Endothelial cell of hepatic sinusoid (primary cell): Measurements from ENCODE around the gene CDKL4.
"Not testable (repeated sequence)": the region's sequence is repeated elsewhere in the genome, so short reads cannot be mapped to it uniquely, and the experiment has no call there.

ENCODE experiments used
- in situ Hi-C: cut with HindIII; loops from 2 replicates; pipeline ENCODE4 v1.10.0; 2017; ENCODE audit warnings: low sequenced_read_pairs

Gene CDKL4

DNA sequence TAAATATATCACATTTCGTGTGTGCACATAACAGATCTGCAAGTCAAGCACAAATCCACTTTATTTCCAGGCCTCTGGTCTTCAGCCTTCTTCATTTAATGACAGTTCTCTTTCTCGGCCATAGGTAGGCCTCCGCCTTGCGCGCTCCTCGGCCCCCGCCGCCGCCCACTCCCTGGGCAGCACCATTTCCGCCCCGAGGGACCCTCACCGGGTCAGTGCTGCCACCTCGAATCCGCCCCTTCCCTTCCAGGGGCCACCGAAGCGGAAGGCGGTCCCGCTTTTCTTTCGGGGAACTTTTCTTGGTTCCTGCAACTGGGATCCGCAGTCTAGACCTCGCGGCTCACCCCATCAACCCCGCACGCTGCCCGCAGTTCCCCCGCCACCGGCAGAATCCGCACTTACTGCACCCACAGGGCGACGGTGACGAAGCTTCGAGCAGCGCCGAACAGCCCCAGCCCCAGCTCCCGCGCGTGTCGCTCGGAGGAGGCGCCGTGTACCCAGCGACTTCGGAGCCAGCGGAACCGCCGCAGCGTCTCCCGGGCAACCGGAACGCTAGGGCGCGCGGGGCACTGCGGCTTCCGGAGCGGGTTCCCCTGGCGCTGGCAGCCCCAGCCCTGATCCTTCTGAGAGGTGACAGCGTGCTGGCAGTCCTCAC is at the start of gene CDKL4:
CDKL4 (minus strand) TSS at position 502 of the 655 bp plus-strand sequence.
- in situ Hi-C loops, result no loop called here

DNA sequence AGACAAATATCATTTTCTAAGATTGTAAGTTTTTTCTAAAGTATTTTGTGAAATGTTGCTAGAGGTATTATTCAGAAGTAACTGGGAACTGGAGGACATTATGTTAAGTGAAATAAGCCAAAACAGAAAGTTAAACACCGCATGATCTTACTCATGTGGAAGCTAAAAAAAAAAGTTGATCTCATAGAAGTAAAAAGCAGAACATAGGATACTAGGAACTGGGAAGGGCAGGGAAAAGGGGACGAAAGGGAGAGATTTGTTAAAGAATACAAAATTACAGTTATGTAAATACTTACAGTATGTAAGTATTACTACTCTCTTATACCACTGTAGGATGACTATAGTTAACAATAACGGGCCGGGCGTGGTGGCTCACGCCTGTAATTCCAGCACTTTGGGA is 46.7 kb upstream of the CDKL4 start:
- in situ Hi-C loops, result no loop called here

DNA sequence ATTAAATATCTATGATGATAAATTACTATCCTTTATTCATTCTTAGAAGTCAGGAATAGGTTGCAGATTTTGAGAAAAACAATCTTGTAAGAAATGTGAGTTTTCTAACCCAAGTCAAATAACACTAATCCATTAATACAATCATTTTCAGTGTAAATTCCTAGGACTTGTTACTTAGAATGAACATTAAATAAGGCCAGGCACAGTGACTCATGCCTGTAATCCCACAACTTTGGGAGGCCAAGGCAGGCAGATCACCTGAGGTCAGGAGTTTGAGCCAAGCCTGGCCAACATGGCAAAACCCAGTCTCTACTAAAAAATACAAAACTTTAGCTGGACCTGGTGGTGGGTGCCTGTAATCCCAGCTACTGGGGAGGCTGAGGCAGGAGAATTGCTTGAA is 45.8 kb upstream of the CDKL4 start:
- in situ Hi-C loops, result no loop called here

DNA sequence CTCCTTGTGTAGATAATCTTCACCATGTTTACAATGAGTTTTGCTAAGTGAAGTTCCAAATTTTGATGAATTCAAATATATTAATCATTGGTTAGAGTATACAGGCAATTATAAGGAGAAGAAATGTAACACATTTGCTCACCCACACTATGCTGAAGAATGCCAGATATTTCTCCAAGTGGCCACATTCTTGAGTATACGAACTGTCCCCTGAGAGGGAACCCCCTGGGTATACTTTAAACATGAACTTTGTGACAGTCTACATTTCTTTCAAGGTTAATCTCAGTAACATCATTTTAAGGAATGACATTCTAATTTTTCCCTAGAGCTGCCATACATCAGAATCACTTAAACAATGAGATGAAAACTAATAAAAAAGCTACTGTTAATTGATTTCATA is 39.8 kb upstream of the CDKL4 start:
- in situ Hi-C loops, result no loop called here

DNA sequence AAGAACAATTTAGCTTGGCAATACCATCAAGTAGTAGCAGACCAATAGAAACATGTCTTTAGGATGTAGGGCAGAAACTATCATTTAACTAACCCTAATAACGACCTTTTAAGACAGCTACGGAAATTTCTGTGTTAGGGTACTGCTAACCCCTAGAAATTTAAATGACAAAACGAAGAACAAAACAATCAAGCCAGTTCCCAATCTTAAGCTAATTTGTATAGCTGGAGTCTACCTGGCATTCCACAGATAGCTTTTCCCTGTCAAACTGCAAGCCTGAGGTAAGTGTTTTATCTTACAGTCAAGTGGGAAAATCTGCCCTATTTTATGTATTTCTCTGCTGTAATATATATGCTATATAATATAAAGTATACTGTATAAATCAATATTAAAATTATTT is 37.6 kb upstream of the CDKL4 start:
- in situ Hi-C loops, result no loop called here

DNA sequence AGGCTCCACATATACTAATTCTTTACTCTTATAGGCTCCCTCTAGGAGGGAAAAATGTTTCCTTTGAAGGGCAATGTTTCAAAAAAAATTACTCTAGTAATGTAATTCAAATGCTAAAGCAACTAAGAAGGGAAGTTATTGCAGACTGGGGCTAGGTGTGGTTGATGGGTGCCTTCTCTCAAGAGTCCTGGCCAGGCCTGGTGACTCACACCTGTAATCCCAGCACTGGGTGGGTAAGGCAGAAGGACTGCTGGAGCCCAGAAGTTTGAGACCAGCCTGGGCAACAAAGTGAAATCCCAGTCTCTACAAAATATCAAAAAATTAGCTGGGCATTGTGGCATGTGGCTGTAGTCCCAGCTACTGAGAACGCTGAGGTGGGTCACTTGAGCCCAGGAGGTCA is 31.2 kb upstream of the CDKL4 start:
- in situ Hi-C loops, result loop anchor here (10.0 kb wide), 1 partner anchor 60 kb away; no protein-coding TSS in a partner anchor

DNA sequence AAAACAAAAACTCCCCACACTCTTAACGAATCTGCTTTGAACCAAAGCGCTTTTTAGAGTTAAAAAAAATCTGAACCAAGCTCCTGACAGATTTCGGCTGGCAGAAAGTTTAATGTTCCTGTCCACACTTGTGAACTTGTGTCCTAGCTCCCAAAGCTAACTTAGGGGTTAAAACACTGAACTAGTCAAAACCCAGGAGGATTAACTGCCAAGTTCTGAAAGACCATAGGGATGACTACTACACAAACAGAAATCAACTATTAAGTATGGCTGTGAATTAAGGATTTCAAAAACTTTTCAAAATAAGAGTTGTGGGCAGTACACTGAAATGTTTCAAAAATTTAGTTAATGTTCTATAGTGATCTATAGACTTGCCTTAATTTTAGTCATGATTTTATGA is 26.2 kb upstream of the CDKL4 start:
- in situ Hi-C loops, result loop anchor here (10.0 kb wide), 1 partner anchor 65 kb away; no protein-coding TSS in a partner anchor

DNA sequence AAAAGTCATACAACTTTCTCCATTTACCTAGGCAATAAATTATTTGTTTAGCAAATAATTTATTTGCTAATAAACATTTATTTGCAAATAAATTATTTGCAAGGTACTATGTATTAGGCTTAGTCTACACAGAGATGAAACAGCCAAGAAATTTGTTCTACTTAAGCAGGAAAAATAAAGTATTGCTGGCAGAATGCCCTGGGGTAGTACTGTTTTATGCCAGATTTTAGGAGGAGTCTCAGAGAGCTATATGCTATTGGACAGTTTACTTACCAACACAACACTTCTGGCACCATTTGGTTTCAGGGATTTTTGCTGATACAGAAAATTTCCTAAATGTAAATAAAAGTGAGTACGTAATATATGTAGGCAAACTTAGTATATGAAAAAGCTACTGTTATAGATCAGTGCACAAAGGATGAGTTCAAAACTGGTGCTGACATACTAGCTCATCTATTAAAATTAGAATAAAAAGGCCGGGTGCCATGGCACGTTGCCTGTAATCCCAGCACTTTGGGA is 23.2 kb upstream of the CDKL4 start:
- in situ Hi-C loops, result no loop called here

DNA sequence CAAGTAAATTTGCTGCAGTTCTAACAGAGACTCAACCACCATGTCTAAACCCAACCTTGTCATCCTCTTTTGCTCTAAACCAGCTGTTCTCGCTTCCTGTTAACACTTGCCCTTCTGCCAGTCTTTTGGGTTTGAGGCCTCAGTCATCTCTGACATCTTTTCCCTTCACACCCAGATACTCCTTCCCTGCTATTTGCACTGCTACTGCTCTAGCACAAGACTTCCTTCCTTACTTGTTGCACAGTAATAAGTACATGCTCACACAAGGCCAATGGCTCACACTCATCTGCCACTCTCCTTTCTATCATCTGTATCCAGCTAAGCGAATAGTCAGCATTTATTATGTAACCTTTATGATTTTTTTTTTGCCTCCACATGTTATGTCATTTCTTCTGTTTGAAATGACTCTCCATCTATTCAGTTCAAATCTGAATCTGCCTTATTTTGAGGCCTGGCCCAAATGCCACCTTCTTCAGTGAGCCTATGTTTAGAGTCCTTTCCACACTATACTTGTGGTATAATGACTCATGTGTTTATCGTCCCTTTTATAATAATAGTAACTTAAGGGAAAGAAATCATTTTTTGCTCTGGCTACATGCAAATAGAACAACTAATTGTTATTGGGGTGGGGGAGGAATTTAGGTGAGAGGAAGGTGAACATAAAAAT is 22.5 kb upstream of the CDKL4 start:
- in situ Hi-C loops, result no loop called here

DNA sequence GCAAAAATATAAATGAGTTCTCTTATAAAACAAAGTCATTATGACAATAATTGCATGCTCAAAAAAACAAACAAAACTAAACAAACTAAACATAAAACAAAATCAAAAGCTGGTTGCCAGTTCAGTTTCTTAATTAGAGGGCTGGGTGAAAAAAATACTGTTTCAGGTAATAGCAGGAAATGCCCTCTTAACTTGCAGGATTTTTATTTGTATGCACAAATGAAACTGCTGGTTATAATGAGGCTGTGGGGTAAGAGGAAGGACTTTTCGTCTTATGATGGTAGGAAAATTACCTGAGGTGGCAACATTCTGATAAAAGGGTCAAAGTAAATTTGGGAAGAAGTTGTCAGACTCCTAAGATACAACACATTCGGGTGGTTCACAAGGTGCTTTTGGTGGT is 21.5 kb upstream of the CDKL4 start:
- in situ Hi-C loops, result no loop called here

DNA sequence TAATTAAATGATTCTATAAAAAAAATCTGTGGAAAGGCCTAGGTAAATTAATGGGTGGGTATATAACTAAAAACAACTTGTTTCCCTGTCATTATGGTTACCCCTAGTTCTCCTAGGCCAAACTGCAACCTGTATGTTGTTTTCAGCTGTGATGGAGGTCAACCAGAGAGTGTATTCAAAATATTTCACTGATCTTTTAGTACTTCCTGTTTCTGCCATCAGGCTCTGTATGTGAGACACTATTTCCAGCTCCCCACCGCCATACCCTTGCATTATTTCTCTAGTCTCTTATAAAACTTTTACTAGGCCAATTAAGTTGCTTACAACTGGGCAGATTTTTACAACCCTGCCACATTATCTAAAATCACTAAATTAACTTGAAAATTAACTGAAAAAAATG is 21.0 kb upstream of the CDKL4 start:
- in situ Hi-C loops, result no loop called here

DNA sequence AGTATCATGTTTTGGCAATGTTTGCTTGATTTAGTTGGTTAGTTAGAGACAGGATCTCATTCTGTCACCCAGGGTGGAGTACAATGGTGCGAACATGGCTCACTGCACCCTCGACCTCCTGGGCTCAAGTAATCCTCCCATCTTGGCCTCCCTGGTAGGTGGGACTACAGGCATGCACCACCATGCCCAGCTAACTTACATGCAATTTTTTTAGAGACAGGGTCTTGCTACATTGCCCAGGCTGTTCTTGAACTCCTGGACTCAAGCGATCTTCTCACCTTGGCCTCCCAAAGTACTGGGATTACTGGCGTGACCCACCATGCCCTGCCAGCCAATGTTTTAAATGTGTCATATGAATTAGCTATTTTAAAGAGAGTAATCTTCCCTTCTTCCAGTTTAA is 16.3 kb upstream of the CDKL4 start:
- in situ Hi-C loops, result no loop called here

DNA sequence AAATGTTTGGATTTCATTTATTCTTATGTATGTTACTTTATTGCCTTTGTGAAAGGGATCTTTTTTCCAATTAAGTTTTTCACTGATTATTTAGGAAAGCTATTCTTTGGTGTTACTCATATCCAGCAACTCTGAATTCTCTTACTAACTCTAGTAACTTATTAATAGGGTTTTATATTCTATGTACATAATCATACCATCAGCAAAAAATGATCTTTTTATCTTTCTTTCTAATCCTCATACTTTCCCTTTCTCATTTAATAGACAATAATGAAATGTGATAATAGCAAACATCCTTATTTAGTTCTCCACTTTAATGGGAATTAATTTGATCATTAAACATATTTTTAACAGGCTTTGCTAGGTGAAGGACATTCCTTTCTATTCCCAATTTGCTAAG is 12.3 kb upstream of the CDKL4 start:
- in situ Hi-C loops, result no loop called here

DNA sequence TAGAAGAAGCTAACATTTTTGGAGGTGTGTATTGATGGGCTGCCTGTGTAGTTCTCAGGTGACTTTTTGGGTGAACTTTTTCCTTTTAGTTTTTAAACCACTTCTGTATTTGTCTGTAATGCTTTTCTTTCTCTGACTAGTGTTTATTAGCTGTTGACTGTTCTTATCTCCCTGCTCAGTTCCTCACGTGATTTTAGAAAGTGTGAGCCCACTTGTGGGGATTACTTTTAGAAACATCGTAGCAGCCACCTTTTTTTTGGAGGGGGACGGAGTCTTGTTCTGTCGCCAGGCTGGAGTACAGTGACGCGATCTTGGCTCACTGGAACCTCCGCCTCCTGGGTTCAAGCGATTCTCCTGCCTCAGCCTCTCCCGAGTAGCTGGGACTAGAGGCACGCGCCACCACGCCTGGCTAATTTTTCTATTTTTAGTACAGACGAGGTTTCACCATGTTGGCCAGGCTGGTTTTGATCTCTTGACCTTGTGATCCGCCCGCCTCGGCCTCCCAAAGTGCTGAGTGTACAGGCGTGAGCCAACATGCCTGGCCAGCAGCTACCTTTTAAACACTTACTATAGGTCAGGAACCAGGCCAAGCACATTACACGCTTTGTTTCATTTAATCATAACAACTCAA is 9.2 kb upstream of the CDKL4 start:
- in situ Hi-C loops, result no loop called here

DNA sequence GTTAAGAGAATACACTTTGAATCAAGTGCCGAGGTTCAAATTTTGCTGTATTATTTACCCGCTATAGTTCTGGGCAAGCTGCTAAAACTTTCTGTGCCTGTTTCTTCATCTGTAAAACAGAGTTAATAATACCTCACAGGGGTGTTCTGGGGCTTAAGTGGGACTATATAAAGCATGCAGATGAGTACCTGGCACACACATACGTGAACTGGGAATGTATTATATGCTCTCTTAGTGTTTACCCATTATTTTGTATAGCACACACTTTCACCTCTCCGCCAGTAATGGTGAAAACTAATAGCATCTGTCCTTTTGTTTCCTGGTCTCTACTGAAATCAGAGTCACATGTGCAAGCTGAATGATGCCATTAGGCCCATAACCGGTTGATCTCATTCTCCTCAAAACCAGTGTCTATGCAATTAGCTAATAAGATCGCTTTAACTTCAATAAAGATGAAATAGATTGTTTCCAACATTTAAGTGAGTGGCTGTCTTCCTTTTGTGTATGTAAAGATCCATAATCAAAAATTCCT is 3.8 kb upstream of the CDKL4 start:
- in situ Hi-C loops, result no loop called here

DNA sequence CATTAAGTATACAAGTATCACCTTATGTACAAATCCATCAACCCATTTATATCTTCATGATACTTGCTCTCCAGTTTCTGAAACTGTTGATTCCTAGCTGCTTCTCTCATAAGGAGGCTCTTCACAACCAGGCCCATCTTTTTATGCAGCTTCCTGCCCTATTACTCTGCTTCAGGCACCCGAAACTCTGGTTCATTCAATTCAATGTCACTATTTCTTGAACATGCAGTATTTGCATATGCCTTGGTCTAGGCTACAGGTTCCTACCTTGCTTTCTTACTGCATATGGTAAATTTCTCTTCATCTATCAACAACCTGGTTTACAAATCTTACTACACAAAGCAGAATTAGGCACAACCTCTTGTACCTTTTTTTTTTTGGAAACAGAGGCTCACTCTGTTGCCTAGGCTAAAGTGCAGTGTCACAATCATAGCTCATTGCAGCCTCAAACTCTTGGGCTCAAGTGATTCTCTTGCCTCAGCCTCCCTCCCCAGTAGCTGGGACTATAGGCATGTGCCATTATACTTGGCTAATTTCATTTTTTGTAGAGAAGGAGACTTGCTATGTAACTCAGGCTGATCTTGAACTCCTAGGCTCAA is 2.7 kb upstream of the CDKL4 start:
- in situ Hi-C loops, result no loop called here

DNA sequence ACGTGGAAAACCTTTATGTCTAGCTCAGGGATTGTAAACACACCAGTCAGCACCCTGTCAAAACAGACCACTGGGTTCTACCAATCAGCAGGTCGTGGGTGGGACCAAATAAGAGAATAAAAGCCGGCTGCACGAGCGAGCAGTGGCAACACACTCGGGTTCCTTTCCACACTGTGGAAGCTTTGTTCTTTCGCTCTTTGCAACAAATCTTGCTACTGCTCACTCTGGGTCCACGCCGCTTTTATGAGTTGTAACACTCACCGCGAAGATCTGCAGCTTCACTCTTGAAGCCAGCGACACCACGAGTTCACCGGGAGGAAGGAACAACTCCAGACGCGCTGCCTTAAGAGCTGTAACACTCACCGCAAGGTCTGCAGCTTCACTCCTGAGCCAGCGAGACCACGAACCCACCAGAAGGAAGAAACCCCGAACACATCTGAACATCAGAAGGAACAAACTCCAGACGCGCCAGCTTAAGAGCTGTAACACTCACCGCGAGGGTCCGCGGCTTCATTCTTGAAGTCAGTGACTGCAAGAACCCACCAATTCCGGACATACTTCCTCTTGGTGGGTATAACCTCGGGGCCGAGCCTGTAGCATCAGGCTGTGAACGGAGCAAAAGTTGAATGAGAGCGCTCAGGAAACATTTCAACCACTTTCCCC is 1.3 kb upstream of the CDKL4 start:
- in situ Hi-C loops, result not testable (repeated sequence)

DNA sequence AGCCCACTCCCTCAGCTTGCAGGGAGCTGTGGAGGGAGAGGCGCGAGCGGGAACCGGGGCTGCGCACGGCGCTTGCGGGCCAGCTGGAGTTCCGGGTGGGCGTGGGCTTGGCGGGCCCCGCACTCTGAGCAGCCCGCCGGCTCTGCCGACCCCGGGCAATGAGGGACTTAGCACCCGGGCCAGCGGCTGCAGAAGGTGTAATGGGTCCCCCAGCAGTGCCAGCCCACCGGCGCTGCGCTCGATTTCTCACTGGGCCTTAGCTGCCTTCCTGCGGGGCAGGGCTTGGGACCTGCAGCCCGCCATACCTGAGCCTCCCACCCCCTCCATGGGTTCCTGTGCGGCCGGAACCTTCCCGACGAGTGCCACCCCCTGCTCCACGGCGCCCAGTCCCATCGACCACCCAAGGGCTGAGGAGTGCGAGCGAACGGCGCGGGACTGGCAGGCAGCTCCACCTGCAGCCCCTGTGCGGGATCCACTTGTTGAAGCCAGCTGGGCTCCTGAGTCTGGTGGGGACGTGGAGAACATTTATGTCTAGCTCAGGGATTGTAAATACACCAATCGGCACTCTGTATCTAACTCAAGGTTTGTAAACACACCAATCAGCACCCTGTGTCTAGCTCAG is 582 bp upstream of the CDKL4 start:
- in situ Hi-C loops, result not testable (repeated sequence)

DNA sequence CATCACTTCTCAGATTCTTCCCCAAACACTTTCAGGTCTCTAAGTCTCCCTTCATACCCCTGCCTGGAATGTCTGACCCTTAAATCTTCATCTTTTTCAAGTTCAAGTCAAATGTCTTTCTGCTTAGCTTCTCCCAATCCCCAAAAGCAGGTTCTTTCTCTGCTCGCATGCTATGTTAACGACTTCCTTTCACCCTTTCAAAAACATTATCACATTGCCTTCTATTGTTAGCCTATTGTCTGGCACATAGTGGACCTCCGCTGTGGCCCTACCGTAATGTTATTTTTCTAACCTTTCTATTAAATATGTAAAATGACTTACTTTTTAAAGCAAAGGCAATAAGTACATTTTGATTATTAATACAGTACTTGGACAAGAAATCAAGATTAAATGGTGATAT is 2.2 kb downstream of the CDKL4 start:
- in situ Hi-C loops, result no loop called here

DNA sequence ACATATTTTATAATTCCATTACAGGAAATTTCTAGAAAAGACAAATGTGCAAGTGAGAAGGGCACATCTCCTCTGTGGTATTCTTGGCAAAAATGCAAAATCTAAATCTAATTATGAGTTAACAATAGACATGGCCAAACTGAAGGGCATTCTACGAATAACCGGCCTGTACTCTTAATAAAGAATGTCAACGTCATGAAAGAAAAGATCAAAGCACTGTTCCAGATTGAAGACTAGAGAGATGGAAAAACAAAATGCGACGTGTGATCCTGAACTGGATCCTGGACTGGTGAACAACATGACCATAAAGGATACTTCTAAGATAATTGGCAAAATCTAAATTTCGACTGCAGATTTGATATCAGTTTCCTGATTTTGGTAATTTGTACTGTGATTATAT is 3.0 kb downstream of the CDKL4 start:
- in situ Hi-C loops, result no loop called here
